Ovary (tissue), 9 donors: ENCODE measurements around the gene SPHK1. TPM values are rescaled to one million over a fixed set of nuclear protein-coding genes. Genes with fewer than 3 reads are reported as not detected.
A peak's percentile ranks its signal among the peaks of the same experiment; 100 is the strongest.

ENCODE experiments used
- DNase-seq, 5 donors: peaks; one replicate each; pipeline ENCODE4 v3.0.0-alpha.2; 2019 to 2020
- H3K27ac ChIP-seq, 2 donors: fragments of 200-600 bp; one replicate each; pipeline versions ENCODE4 v1.5.1 to v1.8.0; 2019 to 2022
- H3K27me3 ChIP-seq: fragments of 200-600 bp; one replicate; pipeline ENCODE4 v1.8.0; 2022
- H3K36me3 ChIP-seq: fragments of 200-600 bp; sonication (generic); one replicate; pipeline ENCODE4 v1.5.1; 2019
- H3K4me1 ChIP-seq: one replicate; pipeline ENCODE4 v1.8.1; 2013; ENCODE audit warnings: mild to moderate bottlenecking, moderate library complexity; ENCODE audit not compliant: insufficient read depth
- H3K4me3 ChIP-seq: fragments of 200-600 bp; sonication (generic); one replicate; pipeline ENCODE4 v1.5.1; 2017
- H3K9me3 ChIP-seq, 2 donors: fragments of 200-600 bp in 1 of 2; sonication (generic) in 1 of 2; one replicate each; pipeline versions ENCODE4 v1.5.1 to v1.8.1; 2013 to 2019; ENCODE audit warnings: mild to moderate bottlenecking in 1 of 2, moderate library complexity in 1 of 2
- EP300 ChIP-seq: sonication (generic); formaldehyde crosslinking; IDR thresholded peaks from one replicate; pipeline ENCODE4 v1.6.1; 2017; ENCODE audit warnings: antibody characterized with exemption
- POLR2A ChIP-seq: fragments of 450-650 bp; IDR thresholded peaks from one replicate; pipeline ENCODE4 v1.6.1; 2017; ENCODE audit warnings: antibody characterized with exemption, mild to moderate bottlenecking, moderate library complexity
- WGBS, 3 donors: extraction: QIAGEN DNeasy Blood & Tissue Kit in 1 of 3; methylation state at CpG; one replicate each; pipeline versions ENCODE4 v1.1.5 to v1.1.7; 2013 to 2017; 5-methylcytosine and 5-hydroxymethylcytosine counted together
- intact Hi-C, 4 donors: fragments of 100-400 bp; cut with DNase I; formaldehyde crosslinking; loops; one replicate each; pipeline versions ENCODE4 v1.11.0 to v1.15.1; 2022 to 2023
- polyA plus RNA-seq, 2 donors: library from polyadenylated mRNA; stranded (reverse); fragments of 200-250 nt in 1 of 2; fragments of 350-450 nt in 1 of 2; fragmentation: Illumina TruSeq in 1 of 2; extraction: RNeasy Lipid Tissue Mini Kit (QIAGEN cat#74804) in 1 of 2; gene quantifications; one replicate each; pipeline ENCODE4 v1.2.3, GENCODE V29; 2013 to 2014
- total RNA-seq, 7 donors: library from RNA; depleted of rRNA in 2 of 7; stranded (reverse); fragments of >200 nt in 2 of 7; fragmentation: NEBNext Ultra II Directional in 3 of 7; extraction: Animal tissue kit (Norgen Biotek cat#: 25700) in 3 of 7; gene quantifications; one replicate each; pipeline versions ENCODE4 v1.1.0 to v1.2.4, GENCODE V29; 2016 to 2023
- TF ChIP-seq, protein P1 (sequence below), 3 donors: fragments of 450-650 bp in 2 of 3; fragments of 200-600 bp in 1 of 3; IDR thresholded peaks; one replicate each; pipeline versions ENCODE4 v1.5.1 to v1.8.0; 2016 to 2022; ENCODE audit warnings: antibody characterized with exemption in 3 of 3, mild to moderate bottlenecking in 1 of 3
- donor health status: DM: no; HTN: no; CAD: no; lungs with moderate emphysema.
- donor health status: DM: no; HTN: no; CAD: no.
- donor health status: Bipolar disorder and iron deficiency.
- donor health status: DM: yes; HTN: yes; CAD: no.
- donor health status: DM: no; HTN: no; CAD: no.
- donor health status: DM: yes; HTN: yes; CAD: no.

SPHK1 gene
- total and polyA plus RNA-seq, 9 donors = 0.80 to 9.2 (median 3.7) TPM

DNA sequence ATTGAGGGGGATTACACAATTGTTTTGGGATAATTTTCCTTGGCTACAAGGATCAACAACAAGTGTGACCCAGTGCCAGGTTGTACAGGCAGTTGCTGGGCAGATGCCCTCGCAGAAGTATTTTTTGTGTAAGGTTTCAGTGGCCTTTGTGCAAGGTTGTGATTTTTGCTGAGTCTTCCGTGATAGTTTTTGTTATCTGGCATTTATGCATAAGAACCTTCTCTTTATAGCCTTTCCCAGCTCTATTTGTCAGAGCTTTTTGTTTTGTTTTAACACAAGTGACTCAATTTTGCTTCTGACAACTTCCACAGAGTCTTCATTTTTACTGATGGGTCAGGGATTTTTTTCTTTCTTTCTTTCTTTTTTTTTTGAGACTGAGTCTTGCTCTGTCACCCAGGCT lies 23.9 kb upstream of the SPHK1 start:
- Histone ChIP-seq H3K9me3 (no peaks in the 10 kb centered on the region), H3K36me3 (no peaks in the 10 kb centered on the region), H3K4me1 (no peaks in the 10 kb centered on the region), H3K27me3 (no peaks in the 10 kb centered on the region), H3K27ac (peak overlapping the region in 1 of 2 donors; percentile 47), H3K4me3 (no peak overlapping the region)
- intact Hi-C loops = no loop called here
- 55 to 70% (median 66%) methylated on average over 2 of the region's 2 CpGs for WGBS, 3 donors
- TF ChIP-seq EP300 (no peak), POLR2A (no peak)
- TF ChIP-seq, protein P1, sequence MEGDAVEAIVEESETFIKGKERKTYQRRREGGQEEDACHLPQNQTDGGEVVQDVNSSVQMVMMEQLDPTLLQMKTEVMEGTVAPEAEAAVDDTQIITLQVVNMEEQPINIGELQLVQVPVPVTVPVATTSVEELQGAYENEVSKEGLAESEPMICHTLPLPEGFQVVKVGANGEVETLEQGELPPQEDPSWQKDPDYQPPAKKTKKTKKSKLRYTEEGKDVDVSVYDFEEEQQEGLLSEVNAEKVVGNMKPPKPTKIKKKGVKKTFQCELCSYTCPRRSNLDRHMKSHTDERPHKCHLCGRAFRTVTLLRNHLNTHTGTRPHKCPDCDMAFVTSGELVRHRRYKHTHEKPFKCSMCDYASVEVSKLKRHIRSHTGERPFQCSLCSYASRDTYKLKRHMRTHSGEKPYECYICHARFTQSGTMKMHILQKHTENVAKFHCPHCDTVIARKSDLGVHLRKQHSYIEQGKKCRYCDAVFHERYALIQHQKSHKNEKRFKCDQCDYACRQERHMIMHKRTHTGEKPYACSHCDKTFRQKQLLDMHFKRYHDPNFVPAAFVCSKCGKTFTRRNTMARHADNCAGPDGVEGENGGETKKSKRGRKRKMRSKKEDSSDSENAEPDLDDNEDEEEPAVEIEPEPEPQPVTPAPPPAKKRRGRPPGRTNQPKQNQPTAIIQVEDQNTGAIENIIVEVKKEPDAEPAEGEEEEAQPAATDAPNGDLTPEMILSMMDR (IDR thresholded peaks at IDR 0.05) = no peak
- no peak for DNase-seq

DNA sequence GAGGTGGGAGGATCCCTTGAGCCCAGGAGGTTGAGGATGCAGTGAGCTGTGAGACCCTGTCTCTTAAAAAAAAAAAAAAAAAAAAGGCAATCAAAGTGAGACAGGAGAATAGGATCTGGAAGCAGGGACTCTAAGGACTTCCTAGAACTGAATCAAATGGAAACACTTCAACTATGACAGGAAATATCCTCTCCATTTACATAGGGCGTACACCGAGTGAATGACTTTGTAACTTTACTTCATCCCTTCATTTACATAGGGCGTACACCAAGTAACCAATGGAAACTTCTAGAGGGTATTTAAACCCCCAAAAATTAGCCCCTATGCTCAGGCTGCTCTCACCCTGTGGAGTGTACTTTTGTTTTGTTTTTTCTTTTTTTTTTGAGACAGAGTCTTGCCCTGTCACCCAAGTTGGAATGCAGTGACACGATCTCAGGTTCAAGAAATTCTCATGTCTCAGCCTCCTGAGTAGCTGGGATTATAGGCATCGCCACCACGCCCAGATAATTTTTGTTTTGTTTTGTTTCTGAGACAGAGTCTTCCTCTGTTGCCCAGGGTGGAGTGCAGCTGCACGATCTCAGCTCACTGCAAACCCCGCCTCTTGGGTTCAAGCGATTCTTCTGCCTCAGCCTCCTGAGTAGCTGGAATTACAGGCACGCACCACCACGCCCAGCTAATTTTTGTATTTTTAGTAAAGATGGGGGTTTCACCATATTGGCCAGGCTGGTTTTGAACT lies 21.1 kb upstream of the SPHK1 start:
- TF ChIP-seq EP300 (no peak), POLR2A (no peak)
- TF ChIP-seq, protein P1 (IDR thresholded peaks at IDR 0.05) = no peak
- intact Hi-C loops = no loop called here
- DNase-seq = no peak
- 90 to 93% (median 90%) methylated on average over 11 of the region's 11 CpGs for WGBS, 3 donors
- no peaks in the 10 kb centered on the region for H3K27me3 ChIP-seq
- no peak overlapping the region for H3K4me3 ChIP-seq
- no peaks in the 10 kb centered on the region for H3K4me1 ChIP-seq
- no peak overlapping the region for H3K27ac ChIP-seq
- no peaks in the 10 kb centered on the region for H3K9me3 ChIP-seq
- no peaks in the 10 kb centered on the region for H3K36me3 ChIP-seq

DNA sequence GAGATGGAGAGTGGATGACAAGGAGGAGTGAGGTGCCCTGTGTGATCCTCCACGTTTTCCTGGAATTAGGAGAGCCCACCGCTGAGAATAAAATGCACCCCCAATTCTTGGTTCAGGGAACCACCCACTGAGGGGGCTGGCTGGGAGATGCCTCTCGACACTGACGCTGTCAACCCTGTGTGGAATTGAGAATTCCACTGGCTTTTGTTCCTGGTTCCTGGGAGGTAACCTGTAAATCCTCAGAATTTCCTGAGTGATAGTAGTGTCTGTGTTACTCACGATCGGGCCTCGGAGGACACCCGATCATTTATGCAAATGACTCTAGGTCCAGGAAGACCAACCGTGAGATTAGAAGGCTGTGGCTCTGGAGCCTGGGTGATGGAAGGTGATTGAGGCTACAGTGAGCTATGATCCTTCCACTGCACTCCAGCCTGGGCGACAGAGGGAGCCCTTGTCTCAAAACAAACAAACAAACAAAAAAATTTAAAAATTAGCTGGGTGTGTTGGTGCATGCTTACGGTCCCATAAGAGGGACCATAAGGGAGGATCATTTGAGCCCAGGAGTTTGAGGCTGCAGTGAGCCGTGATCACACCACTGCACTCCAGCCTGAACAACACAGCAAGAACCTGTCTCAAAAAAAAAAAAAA lies 19.0 kb upstream of the SPHK1 start:
- H3K27me3 ChIP-seq = no peaks in the 10 kb centered on the region
- no peak for TF ChIP-seq EP300
- no peak overlapping the region for H3K4me3 ChIP-seq
- no peaks in the 10 kb centered on the region for H3K9me3 ChIP-seq
- no peak overlapping the region for H3K27ac ChIP-seq
- DNase-seq = no peak
- H3K4me1 ChIP-seq = no peaks in the 10 kb centered on the region
- 46 to 65% (median 61%) methylated on average over 12 of the region's 12 CpGs for WGBS, 3 donors
- H3K36me3 ChIP-seq = no peaks in the 10 kb centered on the region
- intact Hi-C loops = no loop called here

DNA sequence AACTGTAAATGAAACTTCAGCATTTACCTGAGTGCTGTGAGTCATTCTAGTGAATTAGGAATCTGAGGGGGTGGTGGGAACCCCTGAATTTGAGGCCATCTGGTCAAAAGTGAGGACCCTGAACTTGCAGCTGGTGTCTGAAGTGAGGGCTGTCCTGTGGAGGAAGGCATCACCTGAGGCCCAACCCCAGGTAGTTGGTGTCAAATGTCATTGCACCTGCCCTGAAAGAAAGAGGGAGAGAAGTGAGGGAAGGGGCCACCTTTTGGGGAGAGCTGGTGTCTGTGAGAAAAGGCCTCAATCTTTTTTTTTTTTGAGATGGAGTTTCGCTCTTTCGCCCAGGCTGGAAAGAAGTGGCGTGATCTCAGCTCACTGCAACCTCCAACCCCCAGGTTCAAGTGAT lies 18.2 kb upstream of the SPHK1 start:
- H3K9me3 ChIP-seq = no peaks in the 10 kb centered on the region
- H3K27me3 ChIP-seq = no peaks in the 10 kb centered on the region
- no peak overlapping the region for H3K27ac ChIP-seq
- H3K36me3 ChIP-seq = no peaks in the 10 kb centered on the region
- no peaks in the 10 kb centered on the region for H3K4me1 ChIP-seq
- DNase-seq = no peak
- TF ChIP-seq, protein P1 (IDR thresholded peaks at IDR 0.05) = no peak
- TF ChIP-seq EP300 = no peak
- no peak for TF ChIP-seq POLR2A
- intact Hi-C loops = no loop called here
- no peak overlapping the region for H3K4me3 ChIP-seq
- 95 to 100% (median 98%) methylated on average over 3 of the region's 3 CpGs for WGBS, 3 donors

DNA sequence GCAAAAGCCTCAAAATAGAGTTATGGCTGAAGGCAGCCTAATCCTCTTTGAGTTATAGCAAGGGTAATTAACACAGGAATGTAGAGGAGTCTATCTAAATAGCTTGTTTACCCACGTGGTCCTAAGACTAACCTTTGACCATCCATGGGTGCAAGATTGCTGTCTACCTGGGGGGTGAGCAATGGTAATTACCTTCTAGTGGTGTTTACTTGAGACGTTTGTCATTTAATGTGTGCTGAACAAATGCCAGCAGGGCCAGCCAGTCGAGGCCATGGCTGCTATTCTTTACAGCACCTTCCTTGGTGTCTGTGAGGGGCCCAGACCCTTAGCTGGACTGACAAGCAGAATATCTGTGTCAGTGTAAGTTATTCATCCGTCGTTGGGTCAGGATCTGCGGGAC lies 16.8 kb upstream of the SPHK1 start:
- Histone ChIP-seq H3K4me1 (no peaks in the 10 kb centered on the region), H3K9me3 (no peaks in the 10 kb centered on the region), H3K36me3 (no peaks in the 10 kb centered on the region), H3K27me3 (no peaks in the 10 kb centered on the region), H3K27ac (no peak overlapping the region), H3K4me3 (no peak overlapping the region)
- no peak for DNase-seq
- intact Hi-C loops = no loop called here
- no peak for TF ChIP-seq EP300
- TF ChIP-seq POLR2A = no peak
- TF ChIP-seq, protein P1 (IDR thresholded peaks at IDR 0.05) = no peak
- 57 to 74% (median 70%) methylated on average over 4 to 6 of the region's 6 CpGs for WGBS, 3 donors
